Fibroblast of lung (primary cell): Measurements from ENCODE around the gene OGFOD3. TPM values are rescaled to one million over a fixed set of nuclear protein-coding genes. Genes with fewer than 3 reads are reported as not detected.

ENCODE experiments used
- DNase-seq, 2 donors: peaks; one replicate each; pipeline versions ENCODE4 v3.0.0 to v3.0.0-alpha.2; 2010; ENCODE audit warnings: low read depth in 2 of 2
- H2AFZ ChIP-seq: 2 replicates; pipeline ENCODE4 v1.5.1; 2012; ENCODE audit warnings: low read length, control low read depth, inconsistent platforms
- H3K27ac ChIP-seq: 2 replicates; pipeline ENCODE4 v1.5.1; 2011; ENCODE audit warnings: low read length, control low read depth; ENCODE audit not compliant: insufficient read depth
- H3K27me3 ChIP-seq: 2 replicates; pipeline ENCODE4 v1.5.1; 2011; ENCODE audit warnings: mild to moderate bottlenecking, low read length; ENCODE audit not compliant: control insufficient read depth, insufficient read depth
- H3K36me3 ChIP-seq: 2 replicates; pipeline ENCODE4 v1.5.1; 2011; ENCODE audit warnings: low read length; ENCODE audit not compliant: control insufficient read depth, insufficient read depth
- H3K4me1 ChIP-seq: 2 replicates; pipeline ENCODE4 v1.5.1; 2011; ENCODE audit warnings: low read length; ENCODE audit not compliant: control insufficient read depth, insufficient read depth; ENCODE audit errors: extremely low read depth
- H3K4me2 ChIP-seq: 2 replicates; pipeline ENCODE4 v1.5.1; 2011; ENCODE audit warnings: low read length, control low read depth; ENCODE audit not compliant: insufficient read depth; ENCODE audit errors: extremely low read depth
- H3K4me3 ChIP-seq, 4 experiments: fragments of 200-600 bp in 1 of 4; sonication (generic) in 1 of 4; replicated peaks in 1 of 4; 2 replicates each; pipeline ENCODE4 v1.5.1; 2011 to 2016; ENCODE audit warnings: low read length in 4 of 4, low read depth in 3 of 4, mild to moderate bottlenecking in 3 of 4, control low read depth in 2 of 4, inconsistent platforms in 1 of 4, mixed read lengths in 1 of 4; ENCODE audit not compliant: insufficient read depth in 1 of 4; ENCODE audit errors: control extremely low read depth in 1 of 4
- H3K79me2 ChIP-seq: 2 replicates; pipeline ENCODE4 v1.5.1; 2012; ENCODE audit warnings: mild to moderate bottlenecking, low read length, inconsistent platforms; ENCODE audit not compliant: control insufficient read depth, insufficient read depth
- H3K9ac ChIP-seq: 2 replicates; pipeline ENCODE4 v1.5.1; 2011; ENCODE audit warnings: mild to moderate bottlenecking, low read length, control low read depth; ENCODE audit not compliant: insufficient read depth
- H3K9me3 ChIP-seq: 2 replicates; pipeline ENCODE4 v1.5.1; 2012; ENCODE audit warnings: low read depth, low read length; ENCODE audit not compliant: control insufficient read depth, insufficient read depth
- H4K20me1 ChIP-seq: 2 replicates; pipeline ENCODE4 v1.5.1; 2011; ENCODE audit warnings: low read length; ENCODE audit not compliant: control insufficient read depth, insufficient read depth; ENCODE audit errors: extremely low read depth
- EZH2 ChIP-seq: IDR thresholded peaks from 2 replicates; pipeline ENCODE4 v1.5.1; 2012; ENCODE audit warnings: low read length, control low read depth, mild to moderate bottlenecking; ENCODE audit errors: missing control alignments
- polyA plus RNA-seq, 2 donors: library from polyadenylated mRNA; depleted of rRNA in 1 of 2; stranded (reverse) in 1 of 2; unstranded in 1 of 2; fragments of >200 nt; gene quantifications; 2 replicates each; pipeline ENCODE4 v1.2.1, GENCODE V29; 2011 to 2012; ENCODE audit warnings: missing spikeins in 1 of 2
- total RNA-seq: library from RNA; depleted of rRNA; stranded (reverse); fragments of >200 nt; gene quantifications from 2 replicates; pipeline ENCODE4 v1.2.1, GENCODE V29; 2014
- TF ChIP-seq, protein P1 (sequence below), 2 donors: IDR thresholded peaks in 1 of 2; conservative IDR thresholded peaks in 1 of 2; 1 replicate in 1 of 2; 2 replicates in 1 of 2; pipeline ENCODE4 v1.5.1; 2011 to 2012; ENCODE audit warnings: low read length in 2 of 2, control low read depth in 1 of 2, inconsistent platforms in 1 of 2, low read depth in 1 of 2, mild to moderate bottlenecking in 1 of 2

OGFOD3 gene
- total and polyA plus RNA-seq, 2 donors (not counting 1 experiment from before 2014, with no cell fraction given), result 25.6 to 27.1 TPM

DNA sequence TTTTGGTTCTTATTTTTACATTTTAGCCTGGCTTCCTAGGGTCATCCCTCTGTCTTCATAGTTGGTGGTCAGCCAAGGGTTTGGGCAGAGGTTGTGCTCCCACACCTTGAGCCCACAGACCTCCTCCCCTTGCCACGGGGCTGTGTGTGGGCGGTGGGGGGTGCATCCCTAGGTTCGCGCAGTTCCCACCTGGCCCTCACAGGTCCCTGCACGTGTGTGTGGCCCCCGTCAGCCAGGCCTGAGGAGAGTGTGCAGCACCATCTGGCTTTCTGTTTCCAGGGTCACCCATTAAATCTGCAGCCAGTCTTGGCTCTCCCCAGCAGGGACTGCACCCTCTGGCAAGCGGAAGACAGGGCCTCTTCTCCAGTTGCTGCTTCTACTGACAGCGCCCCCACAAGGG lies 13.6 kb upstream of the OGFOD3 start:
- Histone ChIP-seq H3K4me3 (no peak overlapping the region), H3K27ac (no peak overlapping the region), H3K36me3 (no peaks in the 10 kb centered on the region), H3K4me1 (no peaks in the 10 kb centered on the region), H3K27me3 (no peaks in the 10 kb centered on the region), H3K4me2 (no peak overlapping the region), H3K9ac (no peak overlapping the region), H4K20me1 (no peaks in the 10 kb centered on the region), H3K9me3 (no peaks in the 10 kb centered on the region), H3K79me2 (no peaks in the 10 kb centered on the region), H2AFZ (no peak overlapping the region)
- TF ChIP-seq, protein P1, sequence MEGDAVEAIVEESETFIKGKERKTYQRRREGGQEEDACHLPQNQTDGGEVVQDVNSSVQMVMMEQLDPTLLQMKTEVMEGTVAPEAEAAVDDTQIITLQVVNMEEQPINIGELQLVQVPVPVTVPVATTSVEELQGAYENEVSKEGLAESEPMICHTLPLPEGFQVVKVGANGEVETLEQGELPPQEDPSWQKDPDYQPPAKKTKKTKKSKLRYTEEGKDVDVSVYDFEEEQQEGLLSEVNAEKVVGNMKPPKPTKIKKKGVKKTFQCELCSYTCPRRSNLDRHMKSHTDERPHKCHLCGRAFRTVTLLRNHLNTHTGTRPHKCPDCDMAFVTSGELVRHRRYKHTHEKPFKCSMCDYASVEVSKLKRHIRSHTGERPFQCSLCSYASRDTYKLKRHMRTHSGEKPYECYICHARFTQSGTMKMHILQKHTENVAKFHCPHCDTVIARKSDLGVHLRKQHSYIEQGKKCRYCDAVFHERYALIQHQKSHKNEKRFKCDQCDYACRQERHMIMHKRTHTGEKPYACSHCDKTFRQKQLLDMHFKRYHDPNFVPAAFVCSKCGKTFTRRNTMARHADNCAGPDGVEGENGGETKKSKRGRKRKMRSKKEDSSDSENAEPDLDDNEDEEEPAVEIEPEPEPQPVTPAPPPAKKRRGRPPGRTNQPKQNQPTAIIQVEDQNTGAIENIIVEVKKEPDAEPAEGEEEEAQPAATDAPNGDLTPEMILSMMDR (conservative IDR thresholded peaks at IDR 0.05 in 1 of 2, IDR thresholded peaks at IDR 0.05 in 1 of 2; ENCODE audit: low read depth in 1 of 2, low read length in 2 of 2), result no peak
- no peak for TF ChIP-seq EZH2
- no peak for DNase-seq

DNA sequence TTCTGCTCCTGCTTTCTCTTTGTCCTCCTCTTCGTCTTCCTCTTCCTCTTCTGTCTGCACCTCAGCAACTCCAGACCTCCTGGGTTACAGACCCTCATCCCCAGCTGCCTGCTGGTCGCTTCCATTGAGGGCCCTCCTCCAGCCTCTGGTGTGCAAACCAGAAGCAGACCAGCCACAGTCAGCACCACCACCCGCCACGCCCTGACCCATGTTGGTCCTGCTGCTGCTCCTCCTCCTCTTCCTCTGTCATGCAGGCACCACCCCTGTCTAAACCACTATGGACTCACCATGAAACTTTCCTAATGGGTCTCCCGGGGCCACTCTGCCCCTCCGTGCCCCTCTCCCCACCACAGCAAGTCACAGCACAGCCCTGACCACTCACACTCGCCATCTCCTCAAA lies 11.4 kb upstream of the OGFOD3 start:
- H3K4me1 ChIP-seq, result no peaks in the 10 kb centered on the region
- no peak overlapping the region for H2AFZ ChIP-seq
- no peaks in the 10 kb centered on the region for H3K9me3 ChIP-seq
- no peaks in the 10 kb centered on the region for H4K20me1 ChIP-seq
- TF ChIP-seq, protein P1 (conservative IDR thresholded peaks at IDR 0.05 in 1 of 2, IDR thresholded peaks at IDR 0.05 in 1 of 2; ENCODE audit: low read depth in 1 of 2, low read length in 2 of 2), result no peak
- TF ChIP-seq EZH2, result no peak
- no peak overlapping the region for H3K4me2 ChIP-seq
- no peak overlapping the region for H3K4me3 ChIP-seq
- H3K27ac ChIP-seq, result no peak overlapping the region
- no peak overlapping the region for H3K9ac ChIP-seq
- H3K27me3 ChIP-seq, result no peaks in the 10 kb centered on the region
- H3K79me2 ChIP-seq, result no peaks in the 10 kb centered on the region
- no peak for DNase-seq
- H3K36me3 ChIP-seq, result no peaks in the 10 kb centered on the region

- Histone ChIP-seq H4K20me1 (no peaks in the 10 kb centered on the region), H3K4me1 (no peaks in the 10 kb centered on the region), H2AFZ (no peak overlapping the region), H3K4me2 (no peak overlapping the region), H3K27ac (no peak overlapping the region), H3K27me3 (no peaks in the 10 kb centered on the region), H3K79me2 (no peaks in the 10 kb centered on the region), H3K36me3 (no peaks in the 10 kb centered on the region), H3K4me3 (no peak overlapping the region), H3K9me3 (no peaks in the 10 kb centered on the region), H3K9ac (no peak overlapping the region)
- DNase-seq, result no peak
- TF ChIP-seq EZH2, result no peak
- TF ChIP-seq, protein P1 (conservative IDR thresholded peaks at IDR 0.05 in 1 of 2, IDR thresholded peaks at IDR 0.05 in 1 of 2; ENCODE audit: low read depth in 1 of 2, low read length in 2 of 2), result no peak
Observed at GRCh38 chr17:82428546-82428945, 10.2 kb upstream of the OGFOD3 start.
